Stimulated activated CD4-positive, alpha-beta T cell treated with anti-CD3 and anti-CD28 coated beads, Interleukin-4, amount 100 ng/mL, for 1 hour (primary cell): Measurements from ENCODE around the gene PZP.

ENCODE experiments used
- DNase-seq: peaks from one replicate; pipeline ENCODE4 v3.0.0-alpha.2; 2020

PZP gene

GRCh38 chr12:9123781-9124382 is 84.3 kb downstream of the PZP start:
- no peak for DNase-seq

- DNase-seq = no peak
Measured at GRCh38 chr12:9122091-9122609, 86.0 kb downstream of the PZP start.

GRCh38 chr12:9120487-9121184 is 87.6 kb downstream of the PZP start:
- DNase-seq = no peak

GRCh38 chr12:9118158-9118557 is 90.0 kb downstream of the PZP start:
- DNase-seq = no peak

GRCh38 chr12:9115731-9116559 is 92.2 kb downstream of the PZP start, which contains the start of gene A2M:
Gene A2M (minus strand): TSS chr12:9115919. CDS start chr12:9115849, 70 bp downstream.
- DNase-seq = no peak

- DNase-seq = no peak
Measured at GRCh38 chr12:9114946-9115345, 93.2 kb downstream of the PZP start.

GRCh38 chr12:9113987-9114309 is 94.2 kb downstream of the PZP start:
- no peak for DNase-seq

- DNase-seq = no peak
Measured at GRCh38 chr12:9113296-9113986, 94.8 kb downstream of the PZP start.

GRCh38 chr12:9112076-9112853 is 95.9 kb downstream of the PZP start:
- DNase-seq = no peak

- DNase-seq = no peak
Measured at GRCh38 chr12:9111525-9111924, 96.7 kb downstream of the PZP start.

- no peak for DNase-seq
Measured at GRCh38 chr12:9109737-9110491, 98.3 kb downstream of the PZP start.

- DNase-seq = no peak
Measured at GRCh38 chr12:9109213-9109522, 99.0 kb downstream of the PZP start.

GRCh38 chr12:9108504-9109212 is 99.5 kb downstream of the PZP start:
- no peak for DNase-seq

- DNase-seq = no peak
Measured at GRCh38 chr12:9107542-9107873, 100.7 kb downstream of the PZP start.

- DNase-seq = no peak
Measured at GRCh38 chr12:9106610-9107541, 101.3 kb downstream of the PZP start.

GRCh38 chr12:9106067-9106466 is 102.1 kb downstream of the PZP start:
- no peak for DNase-seq

- DNase-seq = no peak
Measured at GRCh38 chr12:9104767-9105423, 103.3 kb downstream of the PZP start.

- DNase-seq = no peak
Measured at GRCh38 chr12:9104087-9104486, 104.1 kb downstream of the PZP start.

GRCh38 chr12:9103050-9103849 is 104.9 kb downstream of the PZP start:
- DNase-seq = no peak
